ENCODE measurements around the gene CEMIP2. TPM values are rescaled to one million over a fixed set of nuclear protein-coding genes. Genes with fewer than 3 reads are reported as not detected.

Gene CEMIP2
- total RNA-seq, 1 experiment from 2014 or later, result 14.8 TPM

- Histone ChIP-seq H3K9me3 (ENCODE audit: control insufficient read depth, insufficient read depth, low read depth, low read length) (no peaks in the 10 kb centered on the region), H3K27me3 (ENCODE audit: control insufficient read depth, insufficient read depth, low read length) (no peaks in the 10 kb centered on the region), H3K4me3 (ENCODE audit: low read depth in 2 of 2, low read length in 2 of 2) (no peak overlapping the region), H3K27ac (ENCODE audit: low read length) (no peak overlapping the region), H3K4me1 (ENCODE audit: control insufficient read depth, insufficient read depth, low read length) (no peaks in the 10 kb centered on the region), H3K36me3 (ENCODE audit: control insufficient read depth, insufficient read depth, low read length) (no peaks in the 10 kb centered on the region)
- ATAC-seq, result no peak
- no peak for DNase-seq (ENCODE audit: low read depth, low spot score)
- intact Hi-C loops (cut with micrococcal nuclease; ENCODE audit: unreplicated experiment), result no loop called here
- BruUV-seq (replicated peaks), result no TSS peak
- CTCF ChIA-PET, result no interaction called here
- no peak for TF ChIP-seq REST (IDR thresholded peaks at IDR 0.05; ENCODE audit: insufficient read depth in 1 of 2, low read depth in 2 of 2, low read length in 1 of 2)
- no peak for TF ChIP-seq CTCF (IDR thresholded peaks at IDR 0.05)
- TF ChIP-seq SIN3A (IDR thresholded peaks at IDR 0.05; ENCODE audit: borderline replicate concordance, insufficient read depth, low read depth, low read length), result no peak
- TF ChIP-seq TCF7L2 (IDR thresholded peaks at IDR 0.05; ENCODE audit: low read depth, low read length), result no peak
- no peak for TF ChIP-seq POLR2AphosphoS5 (IDR thresholded peaks at IDR 0.05; ENCODE audit: low read depth, low read length)
- in situ Hi-C loops (cut with HindIII; ENCODE audit: low pct_unique_long_range_greater_than_20kb, low sequenced_read_pairs), result no loop called here
- POLR2A ChIA-PET, result no interaction called here
Measured at GRCh38 chr9:71710201-71710600, 58.1 kb downstream of the CEMIP2 start.

- no peaks in the 10 kb centered on the region for H3K36me3 ChIP-seq (ENCODE audit: control insufficient read depth, insufficient read depth, low read length)
- ATAC-seq (no peak), DNase-seq (ENCODE audit: low read depth, low spot score) (no peak)
- in situ Hi-C loops (cut with HindIII; ENCODE audit: low pct_unique_long_range_greater_than_20kb, low sequenced_read_pairs) (no loop called here), intact Hi-C loops (cut with micrococcal nuclease; ENCODE audit: unreplicated experiment) (no loop called here)
- ChIA-PET POLR2A (no interaction called here), CTCF (no interaction called here)
- H3K27me3 ChIP-seq (ENCODE audit: control insufficient read depth, insufficient read depth, low read length), result no peaks in the 10 kb centered on the region
- no peak overlapping the region for H3K4me3 ChIP-seq (ENCODE audit: low read depth in 2 of 2, low read length in 2 of 2)
- TF ChIP-seq SIN3A (IDR thresholded peaks at IDR 0.05; ENCODE audit: borderline replicate concordance, insufficient read depth, low read depth, low read length), result no peak
- TF ChIP-seq TCF7L2 (IDR thresholded peaks at IDR 0.05; ENCODE audit: low read depth, low read length), result no peak
- TF ChIP-seq POLR2AphosphoS5 (IDR thresholded peaks at IDR 0.05; ENCODE audit: low read depth, low read length), result no peak
- TF ChIP-seq CTCF (IDR thresholded peaks at IDR 0.05), result no peak
- TF ChIP-seq REST (IDR thresholded peaks at IDR 0.05; ENCODE audit: insufficient read depth in 1 of 2, low read depth in 2 of 2, low read length in 1 of 2), result no peak
- H3K4me1 ChIP-seq (ENCODE audit: control insufficient read depth, insufficient read depth, low read length), result no peaks in the 10 kb centered on the region
- H3K27ac ChIP-seq (ENCODE audit: low read length), result no peak overlapping the region
- H3K9me3 ChIP-seq (ENCODE audit: control insufficient read depth, insufficient read depth, low read depth, low read length), result no peaks in the 10 kb centered on the region
- BruUV-seq (replicated peaks), result no TSS peak
Measured at GRCh38 chr9:71709384-71709783, 58.9 kb downstream of the CEMIP2 start.

Measured in Panc1 (cell line).